DMS153 (cell line): Measurements from ENCODE around the gene SNRPF.

ENCODE experiments used
- DNase-seq: peaks from one replicate; lab custom pipeline; 2025; lab: John Stamatoyannopoulos, UW

SNRPF gene

GRCh38 chr12:95859344-95859816, 628 bp downstream of the SNRPF start:
- DNase-seq, result no peak

GRCh38 chr12:95859947-95860850, 1.4 kb downstream of the SNRPF start:
- DNase-seq, result no peak

- DNase-seq, result no peak
These were observed 3.3 kb downstream of the SNRPF start for GRCh38 chr12:95862038-95862437.

GRCh38 chr12:95863337-95863736, 4.6 kb downstream of the SNRPF start:
- no peak for DNase-seq

- no peak for DNase-seq
These were observed 12.1 kb downstream of the SNRPF start for GRCh38 chr12:95870897-95871296.

- no peak for DNase-seq
These were observed 15.7 kb downstream of the SNRPF start for GRCh38 chr12:95874452-95874851.

GRCh38 chr12:95877622-95878021, 18.9 kb downstream of the SNRPF start:
- DNase-seq, result no peak

GRCh38 chr12:95880895-95881294, 22.1 kb downstream of the SNRPF start:
- DNase-seq, result no peak

GRCh38 chr12:95881331-95881955, 22.7 kb downstream of the SNRPF start:
- DNase-seq, result no peak

GRCh38 chr12:95882080-95882479, 23.3 kb downstream of the SNRPF start:
- DNase-seq, result no peak

GRCh38 chr12:95882873-95883272, 24.1 kb downstream of the SNRPF start:
- no peak for DNase-seq

- DNase-seq, result no peak
These were observed 26.2 kb downstream of the SNRPF start for GRCh38 chr12:95884998-95885397.

- DNase-seq, result no peak
These were observed 28.6 kb downstream of the SNRPF start for GRCh38 chr12:95887311-95887710.

- DNase-seq, result no peak
These were observed 32.2 kb downstream of the SNRPF start for GRCh38 chr12:95890958-95891357.

GRCh38 chr12:95896846-95897245, 38.1 kb downstream of the SNRPF start:
- no peak for DNase-seq

- DNase-seq, result no peak
These were observed 39.3 kb downstream of the SNRPF start for GRCh38 chr12:95898081-95898480.

GRCh38 chr12:95908573-95908972, 49.8 kb downstream of the SNRPF start:
- DNase-seq, result no peak

GRCh38 chr12:95909871-95910270, 51.1 kb downstream of the SNRPF start:
- DNase-seq, result no peak
